ENCODE data around the gene NOX1.
A peak's percentile ranks its signal among the peaks of the same experiment; 100 is the strongest.
"Not testable (repeated sequence)": the region's sequence is repeated elsewhere in the genome, so short reads cannot be mapped to it uniquely, and the experiment has no call there.

Gene NOX1

GRCh38 chrX:100852810-100853209 is 21.3 kb downstream of the NOX1 start:
- TF ChIP-seq ZNF274 (IDR thresholded peaks at IDR 0.05; ENCODE audit: low read depth, low read length), result no peak

GRCh38 chrX:100850317-100850716 is 23.8 kb downstream of the NOX1 start:
- no peak overlapping the region for H3K4me3 ChIP-seq (ENCODE audit: low read length)
- no peak for TF ChIP-seq ZNF274 (IDR thresholded peaks at IDR 0.05; ENCODE audit: low read depth, low read length)

More at GRCh38 chrX:100852810-100853209, 21.3 kb downstream of the NOX1 start:
- H3K4me3 ChIP-seq (ENCODE audit: low read length), result no peak overlapping the region

GRCh38 chrX:100831219-100831946 is 42.8 kb downstream of the NOX1 start:
- no peak for TF ChIP-seq ZNF274 (IDR thresholded peaks at IDR 0.05; ENCODE audit: low read depth, low read length)
- H3K4me3 ChIP-seq (ENCODE audit: low read length), result no peak overlapping the region; the same call in 1 of the 2 replicates

GRCh38 chrX:100830547-100830946 is 43.6 kb downstream of the NOX1 start:
- no peak for TF ChIP-seq ZNF274 (IDR thresholded peaks at IDR 0.05; ENCODE audit: low read depth, low read length)
- H3K4me3 ChIP-seq (ENCODE audit: low read length), result peak overlapping the region; percentile 21; the same call in 1 of the 2 replicates

- no peak overlapping the region; the same call in none of the 2 replicates for H3K4me3 ChIP-seq (ENCODE audit: low read length)
- no peak for TF ChIP-seq ZNF274 (IDR thresholded peaks at IDR 0.05; ENCODE audit: low read depth, low read length)
Observed at GRCh38 chrX:100830143-100830542, 44.0 kb downstream of the NOX1 start.

GRCh38 chrX:100829730-100830129 is 44.4 kb downstream of the NOX1 start:
- TF ChIP-seq ZNF274 (IDR thresholded peaks at IDR 0.05; ENCODE audit: low read depth, low read length), result no peak
- no peak overlapping the region; the same call in 1 of the 2 replicates for H3K4me3 ChIP-seq (ENCODE audit: low read length)

- no peak for TF ChIP-seq ZNF274 (IDR thresholded peaks at IDR 0.05; ENCODE audit: low read depth, low read length)
- peak within 1 kb of the TSS; percentile 79 for H3K4me3 ChIP-seq (ENCODE audit: low read length)
Observed at GRCh38 chrX:100819837-100820666, 54.1 kb downstream of the NOX1 start, which contains the start of gene CSTF2. CSTF2 (plus strand) TSS chrX:100820391; CDS start chrX:100820417, 26 bp downstream.

GRCh38 chrX:100819534-100819836 is 54.7 kb downstream of the NOX1 start:
- TF ChIP-seq ZNF274 (IDR thresholded peaks at IDR 0.05; ENCODE audit: low read depth, low read length), result no peak
- peak overlapping the region; percentile 79; the same call in 1 of the 2 replicates for H3K4me3 ChIP-seq (ENCODE audit: low read length)

GRCh38 chrX:100817340-100817739 is 56.8 kb downstream of the NOX1 start:
- no peak overlapping the region for H3K4me3 ChIP-seq (ENCODE audit: low read length)
- no peak for TF ChIP-seq ZNF274 (IDR thresholded peaks at IDR 0.05; ENCODE audit: low read depth, low read length)

- no peak overlapping the region for H3K4me3 ChIP-seq (ENCODE audit: low read length)
- no peak for TF ChIP-seq ZNF274 (IDR thresholded peaks at IDR 0.05; ENCODE audit: low read depth, low read length)
Observed at GRCh38 chrX:100812216-100813158, 61.7 kb downstream of the NOX1 start.

- not testable (repeated sequence) for H3K4me3 ChIP-seq (ENCODE audit: low read length)
Observed at GRCh38 chrX:100808265-100808664, 65.9 kb downstream of the NOX1 start.

- no peak for TF ChIP-seq ZNF274 (IDR thresholded peaks at IDR 0.05; ENCODE audit: low read depth, low read length)
- no peak overlapping the region for H3K4me3 ChIP-seq (ENCODE audit: low read length)
Observed at GRCh38 chrX:100804780-100805179, 69.4 kb downstream of the NOX1 start.

- no peak overlapping the region for H3K4me3 ChIP-seq (ENCODE audit: low read length)
- TF ChIP-seq ZNF274 (IDR thresholded peaks at IDR 0.05; ENCODE audit: low read depth, low read length), result no peak
Observed at GRCh38 chrX:100802843-100803242, 71.3 kb downstream of the NOX1 start.
